HG03060 (cell line): ENCODE results near the gene CRABP1.

Experiments
- ATAC-seq: cut with Tn5 transposase; IDR thresholded peaks from one replicate; pipeline ENCODE4 v1.9.1; 2021; ENCODE audit warnings: low read depth, moderate number of reproducible peaks; ENCODE audit not compliant: unreplicated experiment

CRABP1 gene

GRCh38 chr15:78397382-78397781 lies 57.2 kb downstream of the CRABP1 start:
- ATAC-seq: no peak
